ENCODE data around the gene TMEM201.

Gene TMEM201

DNA sequence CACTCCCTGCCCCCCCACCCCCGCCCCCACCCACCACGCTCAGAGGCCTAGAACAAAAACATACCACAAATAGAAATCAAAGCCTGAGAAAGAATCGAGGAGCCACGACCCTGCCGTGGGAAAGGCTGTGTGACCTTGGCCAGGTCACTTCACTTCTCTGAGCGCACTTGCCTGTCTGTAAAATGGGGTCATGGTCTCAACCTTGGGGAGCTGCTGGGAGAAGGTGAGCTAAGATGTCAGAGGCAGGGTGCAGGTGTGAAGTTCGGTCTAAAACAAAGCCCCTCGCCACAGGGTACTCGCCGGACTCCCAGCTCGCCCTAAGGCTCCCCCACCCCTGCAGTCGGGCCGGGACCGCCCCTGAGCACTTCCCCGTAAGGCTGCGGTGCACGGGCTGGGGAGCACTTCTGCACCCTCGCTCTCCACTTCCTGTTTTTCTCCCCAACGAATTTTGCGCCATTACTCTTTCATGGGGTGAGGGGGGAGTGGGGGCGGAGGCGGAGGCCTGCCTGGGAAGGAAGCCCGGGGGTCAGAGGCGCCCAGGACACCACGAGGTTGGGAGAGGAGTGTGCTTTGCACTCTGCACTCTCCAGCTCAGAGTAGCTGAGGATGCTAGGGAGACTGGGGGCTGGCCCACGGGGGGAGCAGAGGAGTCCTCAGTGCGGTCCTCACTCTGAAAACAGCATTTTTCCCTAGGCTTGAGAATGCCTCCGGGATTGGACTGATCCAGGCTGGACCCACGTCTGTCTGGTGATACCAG, 40.9 kb downstream of the TMEM201 start:
- no peaks in the 10 kb centered on the region for H3K4me1 ChIP-seq
- no peak overlapping the region for H3K4me3 ChIP-seq (ENCODE audit: low read depth, low read length)
- no peaks in the 10 kb centered on the region for H3K27me3 ChIP-seq
- no peaks in the 10 kb centered on the region for H3K36me3 ChIP-seq
- TF ChIP-seq, protein P1, sequence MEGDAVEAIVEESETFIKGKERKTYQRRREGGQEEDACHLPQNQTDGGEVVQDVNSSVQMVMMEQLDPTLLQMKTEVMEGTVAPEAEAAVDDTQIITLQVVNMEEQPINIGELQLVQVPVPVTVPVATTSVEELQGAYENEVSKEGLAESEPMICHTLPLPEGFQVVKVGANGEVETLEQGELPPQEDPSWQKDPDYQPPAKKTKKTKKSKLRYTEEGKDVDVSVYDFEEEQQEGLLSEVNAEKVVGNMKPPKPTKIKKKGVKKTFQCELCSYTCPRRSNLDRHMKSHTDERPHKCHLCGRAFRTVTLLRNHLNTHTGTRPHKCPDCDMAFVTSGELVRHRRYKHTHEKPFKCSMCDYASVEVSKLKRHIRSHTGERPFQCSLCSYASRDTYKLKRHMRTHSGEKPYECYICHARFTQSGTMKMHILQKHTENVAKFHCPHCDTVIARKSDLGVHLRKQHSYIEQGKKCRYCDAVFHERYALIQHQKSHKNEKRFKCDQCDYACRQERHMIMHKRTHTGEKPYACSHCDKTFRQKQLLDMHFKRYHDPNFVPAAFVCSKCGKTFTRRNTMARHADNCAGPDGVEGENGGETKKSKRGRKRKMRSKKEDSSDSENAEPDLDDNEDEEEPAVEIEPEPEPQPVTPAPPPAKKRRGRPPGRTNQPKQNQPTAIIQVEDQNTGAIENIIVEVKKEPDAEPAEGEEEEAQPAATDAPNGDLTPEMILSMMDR (IDR thresholded peaks at IDR 0.05; ENCODE audit: low read depth, low read length): no peak
- H3K9me3 ChIP-seq: no peaks in the 10 kb centered on the region
- DNase-seq: no peak

DNA sequence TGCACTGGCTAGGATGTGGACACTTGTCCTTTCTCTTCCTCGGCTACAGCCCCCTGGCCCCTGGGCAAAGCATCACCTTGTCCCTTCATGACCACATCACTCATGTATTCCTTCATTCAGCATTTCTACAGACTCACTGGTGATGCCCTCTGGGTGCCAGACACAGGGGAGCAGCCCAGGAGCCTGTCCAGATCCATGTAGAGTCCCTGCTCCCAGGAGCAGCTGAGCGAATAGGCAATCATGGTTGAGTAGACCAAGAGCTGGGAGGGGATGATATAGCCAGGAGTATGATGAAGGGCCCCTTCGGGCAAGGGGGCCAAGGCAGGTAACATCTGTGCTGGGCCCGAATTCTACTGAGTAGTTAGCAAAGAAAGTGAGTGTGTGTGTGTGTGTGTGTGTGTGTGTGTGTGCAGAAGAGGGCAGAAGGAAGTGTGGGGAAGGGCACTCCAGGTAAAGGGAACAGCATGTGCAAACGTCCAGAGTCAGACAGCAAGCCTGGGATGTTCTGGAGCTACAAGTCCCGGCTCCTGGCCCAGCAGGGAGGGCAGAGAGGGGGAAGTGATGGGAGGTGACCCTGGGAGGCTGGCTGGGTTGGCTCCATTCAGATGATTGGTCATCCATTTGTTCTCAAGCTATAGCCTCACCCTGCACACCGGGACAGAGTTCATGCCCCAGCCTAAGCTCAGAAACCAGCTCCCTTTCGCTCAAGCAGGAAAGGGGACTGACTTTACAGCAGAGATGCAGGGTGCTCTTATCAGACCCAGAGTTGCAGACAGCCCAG, 41.8 kb downstream of the TMEM201 start:
- no peaks in the 10 kb centered on the region for H3K9me3 ChIP-seq
- DNase-seq: no peak
- H3K36me3 ChIP-seq: no peaks in the 10 kb centered on the region
- no peak overlapping the region for H3K4me3 ChIP-seq (ENCODE audit: low read depth, low read length)
- no peaks in the 10 kb centered on the region for H3K4me1 ChIP-seq
- no peaks in the 10 kb centered on the region for H3K27me3 ChIP-seq
- TF ChIP-seq, protein P1 (IDR thresholded peaks at IDR 0.05; ENCODE audit: low read depth, low read length): no peak

DNA sequence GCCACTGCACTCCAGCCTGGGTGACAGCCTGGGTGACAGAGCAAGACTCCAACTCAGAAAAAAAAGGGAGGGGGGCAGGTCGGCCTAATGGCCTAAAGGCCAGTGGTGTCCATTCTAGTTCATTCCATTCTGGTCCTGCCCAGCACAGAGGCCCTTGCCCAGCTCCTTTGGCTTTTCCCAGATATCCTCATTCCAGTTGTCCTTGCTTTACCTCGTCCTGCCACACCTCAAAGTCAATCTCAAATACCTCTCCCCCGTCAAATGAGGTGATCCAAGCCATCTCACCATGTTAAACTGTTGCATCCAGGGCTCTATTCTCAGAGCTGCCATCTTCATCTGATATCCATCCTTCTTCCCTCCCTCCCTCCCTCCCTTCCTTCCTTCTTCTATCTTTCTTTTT, 42.9 kb downstream of the TMEM201 start:
- H3K4me1 ChIP-seq: no peaks in the 10 kb centered on the region
- no peaks in the 10 kb centered on the region for H3K27me3 ChIP-seq
- H3K9me3 ChIP-seq: no peaks in the 10 kb centered on the region
- no peak overlapping the region for H3K4me3 ChIP-seq (ENCODE audit: low read depth, low read length)
- TF ChIP-seq, protein P1 (IDR thresholded peaks at IDR 0.05; ENCODE audit: low read depth, low read length): no peak
- no peak for DNase-seq
- H3K36me3 ChIP-seq: no peaks in the 10 kb centered on the region

DNA sequence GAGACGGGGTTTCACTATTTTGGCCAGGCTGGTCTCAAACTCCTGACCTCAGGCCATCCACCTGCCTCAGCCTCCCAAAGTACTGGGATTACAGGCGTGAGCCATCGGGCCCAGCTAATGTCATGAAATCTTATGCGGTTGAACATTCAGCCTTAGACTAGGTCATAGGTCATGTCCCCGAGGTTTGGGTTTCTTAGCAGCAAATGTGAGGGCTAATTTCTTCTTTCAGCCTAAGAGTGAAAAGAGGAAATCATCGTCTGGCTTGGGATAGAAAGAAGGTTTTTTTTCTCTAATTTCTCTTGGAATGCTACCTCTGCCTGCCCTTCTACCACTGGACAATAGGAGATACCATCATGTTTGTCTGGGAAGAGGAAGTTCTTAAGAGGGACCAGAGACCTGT, 44.8 kb downstream of the TMEM201 start:
- Histone ChIP-seq H3K4me3 (ENCODE audit: low read depth, low read length) (no peak overlapping the region), H3K27me3 (no peaks in the 10 kb centered on the region), H3K4me1 (no peaks in the 10 kb centered on the region), H3K9me3 (no peaks in the 10 kb centered on the region), H3K36me3 (no peaks in the 10 kb centered on the region)
- DNase-seq: no peak
- TF ChIP-seq, protein P1 (IDR thresholded peaks at IDR 0.05; ENCODE audit: low read depth, low read length): no peak

DNA sequence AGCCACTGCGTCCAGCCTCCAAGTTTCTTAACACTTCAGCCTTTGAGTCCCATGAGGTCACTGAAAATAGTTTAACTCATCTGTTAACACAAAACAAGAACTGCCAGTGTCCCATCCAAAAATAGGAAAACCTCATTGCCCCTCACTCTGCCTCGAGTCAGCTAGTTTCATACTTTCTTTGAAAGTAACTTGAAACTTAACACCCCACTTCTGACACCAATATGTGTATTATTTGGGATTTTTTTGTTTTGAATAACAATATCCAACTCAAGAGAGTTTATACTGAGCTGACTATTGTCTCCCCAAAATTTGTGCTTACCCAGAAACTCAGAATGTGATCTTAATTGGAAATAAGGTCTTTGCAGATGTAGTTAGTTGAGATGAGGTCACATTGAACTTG, 45.9 kb downstream of the TMEM201 start:
- Histone ChIP-seq H3K4me1 (no peaks in the 10 kb centered on the region), H3K9me3 (no peaks in the 10 kb centered on the region), H3K36me3 (no peaks in the 10 kb centered on the region), H3K4me3 (ENCODE audit: low read depth, low read length) (no peak overlapping the region), H3K27me3 (no peaks in the 10 kb centered on the region)
- TF ChIP-seq, protein P1 (IDR thresholded peaks at IDR 0.05; ENCODE audit: low read depth, low read length): no peak
- no peak for DNase-seq

DNA sequence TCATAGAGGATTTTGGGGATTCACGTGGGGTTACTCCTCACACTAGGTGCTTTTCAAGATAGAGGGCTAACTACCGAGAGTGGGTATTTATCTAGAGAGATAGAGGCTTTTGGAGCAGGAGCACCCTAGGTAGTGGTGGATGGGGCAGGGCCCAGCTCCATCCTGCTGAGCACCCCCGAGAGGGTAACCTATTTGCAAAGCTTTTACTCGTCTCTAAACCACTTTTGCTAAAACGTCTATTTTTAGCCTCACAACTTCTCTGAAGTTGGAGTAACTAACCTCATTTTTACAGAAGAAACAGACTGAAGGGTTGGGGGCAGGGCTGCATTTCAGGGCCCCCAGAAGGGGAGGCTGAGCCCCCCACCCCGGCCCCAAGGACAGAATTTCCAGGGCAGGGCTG, 50.5 kb downstream of the TMEM201 start:
- no peaks in the 10 kb centered on the region for H3K27me3 ChIP-seq
- H3K4me3 ChIP-seq (ENCODE audit: low read depth, low read length): no peak overlapping the region
- no peaks in the 10 kb centered on the region for H3K36me3 ChIP-seq
- H3K4me1 ChIP-seq: no peaks in the 10 kb centered on the region
- H3K9me3 ChIP-seq: no peaks in the 10 kb centered on the region
- no peak for DNase-seq
- TF ChIP-seq, protein P1 (IDR thresholded peaks at IDR 0.05; ENCODE audit: low read depth, low read length): no peak

All from BE2C (cell line).